Activated CD8-positive, alpha-beta memory T cell treated with anti-CD3 and anti-CD28 coated beads, Interleukin-2, amount 50 U/mL, for 24 hours (primary cell): ENCODE measurements around the gene IL17C.
A peak's percentile ranks its signal among the peaks of the same experiment; 100 is the strongest.

Experiments
- DNase-seq: peaks from one replicate; pipeline ENCODE4 v3.0.0-alpha.2; 2020; ENCODE audit errors: extremely low read depth

Gene IL17C

DNA sequence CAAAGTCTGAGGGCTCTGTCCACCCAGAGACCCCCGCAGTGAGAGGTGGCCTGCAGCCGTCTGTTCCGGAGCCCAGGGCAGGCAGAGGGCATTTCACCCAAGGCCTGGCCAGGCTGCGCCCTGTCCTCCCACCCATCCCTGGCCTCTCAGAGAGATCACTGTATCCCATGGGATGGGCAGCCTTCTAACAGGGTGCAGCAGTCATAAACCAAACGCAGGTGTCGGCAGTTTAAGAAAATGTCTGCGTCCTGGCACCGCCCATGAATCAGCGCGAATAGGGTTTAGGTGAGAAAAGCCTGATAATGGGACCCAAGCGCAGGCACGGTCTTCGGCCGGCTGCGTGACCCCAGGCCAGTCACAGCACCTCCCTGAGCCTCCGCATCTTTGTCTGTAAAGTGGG lies 7.1 kb downstream of the IL17C start:
- DNase-seq, result no peak

- no peak for DNase-seq
Measured at GRCh38 chr16:88645941-88646340, 7.6 kb downstream of the IL17C start.

DNA sequence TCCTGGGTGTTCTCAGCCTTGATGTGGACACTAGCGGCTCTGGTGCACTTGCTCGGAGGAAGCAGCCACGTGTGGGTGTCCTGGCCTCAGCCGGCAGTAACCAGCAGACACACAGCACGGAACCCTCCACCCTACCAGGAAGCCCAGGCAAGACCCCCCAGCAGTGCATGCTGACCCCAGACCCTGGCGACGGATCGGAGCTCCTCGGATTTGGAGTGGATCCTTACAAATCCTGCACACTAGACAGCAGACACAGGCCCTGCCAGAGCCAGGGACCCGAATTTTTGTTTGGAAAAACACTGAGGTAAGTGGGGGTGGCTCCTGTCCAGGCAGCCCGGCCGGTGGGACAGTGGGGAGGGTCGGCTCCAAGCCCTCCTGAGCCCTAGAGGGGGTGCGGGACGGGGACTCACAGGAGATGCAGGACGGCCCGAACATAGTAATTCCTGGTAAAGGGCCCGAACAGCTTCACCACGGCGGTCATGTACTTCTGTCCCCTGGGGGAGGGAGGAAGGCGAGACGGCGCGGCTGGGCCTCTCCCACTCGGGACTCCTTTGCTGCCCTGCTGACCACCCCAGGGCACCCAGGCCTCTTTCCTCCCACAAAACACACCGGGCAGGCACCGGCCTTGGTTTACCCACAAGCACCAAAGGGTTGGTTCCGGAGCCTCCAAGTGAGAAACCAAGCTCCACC lies 8.1 kb downstream of the IL17C start:
- DNase-seq, result no peak

GRCh38 chr16:88647178-88648070 lies 9.1 kb downstream of the IL17C start:
- DNase-seq, result no peak

DNA sequence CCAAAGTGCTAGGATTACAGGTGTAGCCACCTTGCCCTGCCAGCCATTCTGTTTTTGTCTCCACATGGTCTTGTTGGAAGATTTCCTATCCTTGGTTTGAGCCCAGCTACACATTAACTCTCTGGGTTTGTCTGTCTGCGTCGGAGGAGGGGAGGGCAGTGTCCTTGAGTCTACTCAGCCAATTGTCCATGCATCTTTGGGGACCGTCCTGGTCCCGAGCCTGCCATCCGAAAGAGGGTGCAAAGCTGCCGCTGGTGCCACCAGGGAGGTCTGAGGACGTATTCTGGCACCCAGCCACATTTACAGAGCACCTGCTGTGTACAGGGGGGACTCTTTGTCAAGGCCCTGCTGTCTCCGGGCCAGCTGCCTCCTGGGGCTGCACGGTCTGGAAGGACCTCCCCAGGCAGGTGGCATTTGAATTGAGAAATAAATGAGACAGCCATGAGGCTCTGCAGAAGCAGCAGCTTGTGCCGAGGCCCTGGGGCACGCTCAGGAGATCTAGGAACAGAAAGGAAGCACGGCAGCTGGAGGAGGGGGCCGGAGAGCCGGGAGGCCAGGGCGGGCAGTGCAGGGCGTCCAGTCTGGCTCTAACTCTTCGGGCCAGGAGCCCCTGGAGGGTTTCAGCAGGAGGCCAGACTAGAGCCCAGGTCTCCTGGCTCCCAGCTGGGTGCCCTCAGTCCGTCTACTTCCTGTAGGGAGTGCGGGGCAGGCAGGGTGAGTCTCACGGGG lies 11.0 kb downstream of the IL17C start:
- no peak for DNase-seq

GRCh38 chr16:88649924-88650748 lies 11.8 kb downstream of the IL17C start:
- no peak for DNase-seq

DNA sequence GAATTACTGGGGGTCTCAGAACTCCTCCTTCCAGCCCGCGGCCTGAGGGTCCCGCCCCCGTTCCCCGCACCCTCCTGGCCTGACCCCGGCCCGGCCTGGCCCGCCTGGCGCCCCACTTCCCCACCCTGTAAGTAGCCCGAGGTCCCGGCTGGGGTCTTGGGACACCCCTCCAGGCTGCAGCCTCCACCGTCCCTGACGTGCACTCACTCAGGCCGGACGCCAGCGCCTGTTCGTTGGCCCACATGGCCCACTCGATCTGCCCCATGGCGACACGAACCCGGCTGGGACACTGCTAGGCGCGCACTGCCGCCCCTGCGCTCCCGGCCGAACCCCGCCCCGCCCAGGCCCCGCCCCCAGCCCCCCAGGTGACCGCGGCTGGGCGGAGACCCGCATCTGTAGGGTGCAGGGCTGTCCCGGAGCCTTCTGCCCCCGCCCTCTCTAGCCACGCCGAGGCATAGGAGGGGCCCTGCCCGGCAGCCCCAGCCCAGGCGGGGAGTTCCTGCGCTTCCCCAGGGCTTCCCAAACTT lies 12.4 kb downstream of the IL17C start, which contains the start of gene CYBA:
CYBA (minus strand) TSS at position 305 of the 527 bp plus-strand sequence; CDS start at position 265, 40 bp downstream.
- DNase-seq, result peak; percentile 57

DNA sequence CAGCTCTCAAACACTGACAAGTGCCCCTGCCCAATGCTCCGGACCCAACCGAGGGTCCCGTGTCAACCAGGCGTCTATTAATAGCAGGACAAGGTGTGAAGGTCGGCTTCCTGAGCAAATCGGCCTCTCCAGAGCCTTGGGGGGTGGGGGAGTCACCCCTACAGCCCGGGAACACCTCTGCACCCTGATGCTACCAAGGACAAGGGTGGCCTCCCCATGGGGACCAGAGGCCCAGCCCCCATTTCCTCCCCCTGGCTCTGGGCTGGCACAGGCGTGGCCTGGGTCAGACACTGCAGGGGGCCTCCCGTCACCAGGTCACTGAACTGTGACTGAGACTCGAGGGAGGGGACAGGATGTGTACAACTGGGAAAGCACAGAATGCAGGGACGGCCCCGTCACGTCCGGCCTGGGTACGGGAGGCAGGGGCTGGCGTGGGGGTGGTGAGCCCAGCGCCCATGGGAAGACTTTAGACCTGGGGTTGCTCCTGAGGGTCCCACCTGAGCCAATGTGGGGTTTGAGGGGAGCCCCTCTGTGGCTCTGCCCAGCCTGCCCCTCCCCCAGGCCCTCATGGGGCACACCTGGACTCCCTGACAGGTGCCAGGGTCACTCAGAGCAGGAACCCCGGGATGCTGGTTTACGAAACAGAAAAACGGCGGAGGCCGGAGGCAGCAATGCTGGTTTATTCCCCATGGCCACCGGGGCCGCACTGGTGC lies 13.1 kb downstream of the IL17C start:
- DNase-seq, result no peak

GRCh38 chr16:88651989-88652761 lies 13.8 kb downstream of the IL17C start:
- no peak for DNase-seq

DNA sequence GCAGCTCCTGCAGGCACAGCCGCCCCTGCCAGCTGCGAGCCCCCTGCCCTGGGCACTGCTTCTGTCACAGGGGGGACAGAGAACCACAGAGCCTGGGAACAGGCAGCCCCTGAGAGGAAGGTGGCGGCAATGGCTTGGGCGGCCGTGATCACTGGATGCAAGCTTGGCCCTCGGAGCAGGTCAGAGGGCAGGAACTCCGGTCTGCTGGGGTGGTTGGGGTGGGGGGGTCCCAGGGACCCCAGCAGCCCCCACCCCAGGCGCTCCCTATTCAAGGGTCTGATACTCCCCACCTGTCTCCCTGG lies 14.3 kb downstream of the IL17C start:
- no peak for DNase-seq

DNA sequence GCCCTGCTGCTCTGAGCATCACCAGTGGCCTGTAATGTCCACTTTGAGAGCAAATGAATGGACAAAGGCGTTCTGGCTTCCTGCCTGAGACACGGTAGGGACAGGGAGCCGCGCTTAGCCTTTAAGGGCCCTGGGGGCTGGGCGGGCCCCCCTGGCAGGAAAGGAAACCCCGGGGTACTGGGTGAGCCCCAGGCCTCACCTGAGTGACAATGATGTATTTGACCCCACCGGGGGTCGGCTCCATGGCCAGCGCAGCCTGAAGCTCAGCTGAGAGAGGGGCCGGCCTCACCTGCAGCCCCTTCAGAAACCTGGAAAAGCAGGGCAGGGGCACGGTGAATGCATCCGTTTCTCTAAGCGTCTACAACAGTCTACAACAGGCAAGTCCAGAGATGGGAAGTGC lies 14.7 kb downstream of the IL17C start:
- no peak for DNase-seq

DNA sequence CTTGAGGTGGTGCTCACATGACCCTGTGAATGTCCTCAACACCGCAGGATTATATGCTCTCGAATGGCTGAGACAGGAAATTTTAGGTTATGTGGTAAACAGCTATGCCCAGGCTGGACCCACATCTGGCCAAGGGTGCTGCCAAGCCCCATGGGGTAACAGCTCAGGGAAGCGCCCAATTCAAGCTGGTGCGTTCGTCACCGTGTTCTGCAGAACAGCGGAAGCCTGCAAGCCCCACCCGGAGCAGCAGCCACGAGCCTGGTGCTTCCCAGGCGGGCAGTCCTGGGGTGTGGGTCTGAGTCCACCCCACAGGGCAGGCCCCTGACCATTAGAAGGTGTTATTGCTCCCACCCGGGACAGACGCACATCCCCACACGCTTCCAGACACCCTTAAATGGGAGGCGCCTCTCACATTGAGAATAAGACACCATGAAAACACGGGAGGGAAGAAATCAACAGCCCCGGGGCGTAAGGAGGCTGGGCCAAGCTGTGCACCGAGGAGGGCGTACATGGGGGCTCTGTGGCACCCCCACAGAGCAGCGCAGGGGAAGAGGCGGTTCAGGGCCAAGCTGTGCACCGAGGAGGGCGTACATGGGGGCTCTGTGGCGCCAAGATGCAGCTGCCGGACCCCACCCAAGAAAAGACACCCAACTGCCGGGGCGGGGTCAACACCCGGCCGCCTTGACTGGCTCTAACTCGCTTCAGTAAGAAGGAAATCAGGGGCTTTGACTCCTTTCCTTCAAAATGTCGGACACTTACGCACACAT lies 15.4 kb downstream of the IL17C start:
- no peak for DNase-seq

DNA sequence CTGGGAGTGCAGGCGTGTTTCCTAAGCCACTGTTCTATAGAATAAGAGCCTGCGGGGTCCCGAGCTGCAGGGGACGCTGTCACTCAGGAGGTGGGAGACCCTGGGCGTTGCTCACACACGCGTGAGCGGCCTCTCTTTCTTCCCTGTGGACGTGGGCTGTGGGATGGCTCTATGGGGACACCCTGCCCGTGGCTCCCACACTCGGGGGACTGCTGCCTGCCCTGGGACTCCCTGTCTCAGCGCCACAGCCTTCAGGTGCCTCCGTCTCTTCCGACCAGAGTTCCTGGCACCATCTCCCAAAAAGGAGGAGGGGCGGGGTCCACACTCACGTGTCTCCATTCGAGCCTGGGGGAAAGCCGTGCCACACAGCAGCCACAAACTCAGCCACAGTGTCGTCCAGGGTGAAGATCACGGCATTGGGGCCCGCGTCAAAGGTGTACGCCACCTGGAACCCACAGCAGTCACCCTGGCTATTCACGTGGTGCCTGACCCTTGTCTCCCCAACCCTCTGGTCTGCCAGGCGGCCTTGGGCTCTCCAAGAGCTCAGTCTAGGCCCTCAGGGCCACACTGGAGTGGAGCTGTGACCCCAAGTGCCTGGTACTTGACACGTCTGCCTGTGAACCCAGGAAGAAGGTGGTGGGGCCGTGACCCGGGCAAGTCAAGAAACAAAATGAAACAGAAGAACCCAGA lies 16.1 kb downstream of the IL17C start:
- DNase-seq, result no peak

- no peak for DNase-seq
Measured at GRCh38 chr16:88655053-88655732, 16.8 kb downstream of the IL17C start.

DNA sequence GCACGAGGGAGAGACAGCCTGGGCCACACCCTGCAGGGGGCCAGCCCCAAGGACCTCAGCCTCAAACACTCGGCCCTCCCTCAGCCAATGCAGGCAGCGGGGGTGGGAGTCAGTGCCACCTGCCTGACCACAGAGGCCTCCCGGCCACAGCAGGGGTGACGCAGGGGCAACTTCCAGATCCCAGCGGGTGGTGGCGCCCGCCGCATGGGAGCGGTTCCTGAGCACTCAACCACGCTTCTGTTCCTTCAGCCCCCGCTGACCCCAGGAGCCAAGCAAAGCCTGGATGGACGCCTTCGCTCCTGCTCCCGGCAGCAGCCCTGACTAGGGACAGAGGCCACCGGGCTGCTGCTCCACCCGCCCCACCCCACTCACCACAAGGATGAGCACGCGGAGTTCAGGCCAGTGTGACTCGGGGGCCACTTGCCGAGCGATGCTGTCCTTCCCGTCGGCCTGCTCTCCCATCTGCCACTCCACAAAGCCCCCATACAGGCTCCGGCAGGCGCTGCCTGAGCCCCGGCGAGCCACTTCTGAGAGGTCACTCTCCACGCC lies 17.4 kb downstream of the IL17C start:
- DNase-seq, result no peak

- DNase-seq, result no peak
Measured at GRCh38 chr16:88656291-88656980, 18.1 kb downstream of the IL17C start.

DNA sequence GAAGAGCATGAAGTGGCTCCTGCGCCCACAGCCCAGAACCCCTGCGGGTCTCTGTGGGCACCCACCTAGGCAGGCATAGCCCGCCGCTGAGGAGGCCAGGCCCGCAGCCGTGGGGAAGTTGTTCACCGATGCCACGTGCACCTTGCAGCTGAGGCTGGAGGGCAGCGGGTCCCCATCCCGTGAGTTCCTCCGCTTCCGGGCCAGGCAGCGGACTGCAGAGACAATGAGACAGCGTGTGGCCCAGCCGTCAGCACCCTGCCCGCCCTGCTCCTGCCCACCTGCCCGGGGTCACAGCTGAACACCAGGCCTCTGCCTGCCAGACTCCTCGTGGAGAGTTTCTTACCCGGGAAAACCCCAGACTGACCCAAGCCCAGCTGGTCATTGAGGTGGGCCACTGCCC lies 19.0 kb downstream of the IL17C start:
- no peak for DNase-seq
